IPS DF 4.7 (cell line): ENCODE data around the gene REXO1.
"Not testable (repeated sequence)": the region's sequence is repeated elsewhere in the genome, so short reads cannot be mapped to it uniquely, and the experiment has no call there.

Experiments used
- DNase-seq: peaks from one replicate; pipeline ENCODE4 v3.0.0-alpha.2; 2013; ENCODE audit warnings: low spot score; ENCODE audit errors: extremely low read depth

Gene REXO1

DNA sequence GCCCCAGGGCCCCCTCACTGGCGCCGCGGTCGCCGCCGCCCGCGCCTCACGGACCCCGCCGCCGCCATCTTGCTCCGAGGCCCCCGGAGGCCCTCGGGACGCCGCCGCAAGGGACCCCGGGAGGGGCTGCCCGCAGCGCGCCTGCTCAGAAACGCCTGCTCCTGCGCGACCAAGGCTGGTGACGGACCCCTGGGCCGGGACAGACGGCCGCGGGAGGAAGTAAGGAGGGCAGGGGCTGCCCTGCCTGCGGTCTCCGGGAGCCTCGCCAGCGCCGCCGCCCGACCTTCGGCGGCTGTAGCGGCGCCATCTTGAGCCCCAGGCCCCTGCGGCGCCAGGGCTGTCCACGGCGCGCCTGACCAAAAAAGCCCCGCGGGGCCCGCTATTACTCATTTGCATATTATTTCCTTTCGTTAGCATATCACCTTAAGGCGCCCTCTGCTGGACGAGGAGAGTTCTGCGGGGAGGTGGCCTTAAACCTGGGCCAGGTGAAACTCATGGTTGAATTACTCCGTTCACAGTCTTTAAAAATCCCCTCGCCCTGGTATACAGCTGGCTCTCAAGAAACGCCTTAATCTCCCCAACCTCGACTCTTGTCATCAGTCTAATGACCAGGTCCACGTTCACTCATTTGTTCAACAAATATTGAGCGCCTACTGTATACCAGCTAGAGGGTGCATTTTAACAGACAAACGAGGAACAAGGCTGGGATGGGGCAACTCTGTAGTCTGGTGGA lies at the start of gene REXO1:
Gene REXO1 (minus strand): TSS at position 85 of the 733 bp plus-strand sequence. CDS start 125 bp downstream, outside the sequence.
- DNase-seq = no peak

DNA sequence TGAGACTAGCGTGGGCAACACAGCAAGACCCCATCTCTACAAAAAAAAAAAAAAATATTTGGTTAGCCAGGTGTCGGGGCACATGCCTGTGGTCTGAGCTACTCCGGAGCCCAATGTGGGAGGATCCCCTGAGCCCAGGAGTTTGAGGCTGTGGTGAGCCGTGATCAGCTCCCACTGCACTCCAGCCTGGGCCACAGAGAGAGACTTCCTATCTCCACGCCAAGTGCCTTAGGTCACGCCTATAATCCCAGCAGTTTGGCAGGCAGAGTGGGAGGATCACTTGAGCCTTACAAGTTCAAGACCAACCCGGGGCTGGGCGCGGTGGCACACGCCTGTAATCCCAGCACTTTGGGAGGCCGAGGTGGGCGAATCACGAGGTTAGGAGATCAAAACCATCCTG lies 48.2 kb upstream of the REXO1 start:
- no peak for DNase-seq

DNA sequence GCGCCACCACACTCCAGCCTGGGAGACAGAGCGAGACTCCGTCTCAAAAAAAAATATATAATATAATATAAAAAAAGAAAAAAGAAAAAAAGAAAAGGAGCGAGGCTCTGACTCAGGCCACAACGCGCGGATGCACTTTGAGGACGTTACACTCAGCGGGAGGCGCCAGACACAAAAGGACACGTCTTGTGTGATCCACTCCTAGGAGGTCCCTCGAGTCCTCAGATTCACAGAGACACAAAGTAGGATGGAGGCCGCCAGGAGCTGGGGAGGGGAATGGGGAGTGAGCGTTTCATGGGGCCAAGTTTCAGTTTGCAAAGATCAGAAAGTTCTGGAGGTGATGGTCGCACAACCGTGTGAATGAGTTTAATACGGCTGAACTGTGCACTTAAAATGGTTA lies 45.5 kb upstream of the REXO1 start:
- DNase-seq = no peak

GRCh38 chr19:1889907-1890306 lies 41.6 kb upstream of the REXO1 start:
- DNase-seq = no peak

GRCh38 chr19:1888385-1888784 lies 40.1 kb upstream of the REXO1 start:
- DNase-seq = no peak

DNA sequence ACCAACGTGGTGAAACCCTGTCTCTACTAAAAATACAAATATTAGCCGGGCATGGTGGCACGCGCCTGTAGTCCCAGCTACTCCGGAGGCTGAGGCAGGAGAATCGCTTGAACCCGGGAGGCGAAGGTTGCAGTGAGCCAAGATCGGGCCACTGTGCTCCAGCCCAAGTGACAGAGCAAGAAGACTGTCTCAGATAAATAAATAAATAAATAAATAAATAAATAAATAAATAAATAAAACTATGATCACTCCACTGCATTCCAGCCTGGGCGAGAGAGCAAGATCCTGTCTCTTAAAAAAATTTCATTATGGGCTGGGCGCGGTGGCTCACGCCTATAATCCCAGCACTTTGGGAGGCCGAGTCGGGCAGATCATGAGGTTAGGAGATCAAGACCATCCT lies 38.1 kb upstream of the REXO1 start:
- DNase-seq = not testable (repeated sequence)

DNA sequence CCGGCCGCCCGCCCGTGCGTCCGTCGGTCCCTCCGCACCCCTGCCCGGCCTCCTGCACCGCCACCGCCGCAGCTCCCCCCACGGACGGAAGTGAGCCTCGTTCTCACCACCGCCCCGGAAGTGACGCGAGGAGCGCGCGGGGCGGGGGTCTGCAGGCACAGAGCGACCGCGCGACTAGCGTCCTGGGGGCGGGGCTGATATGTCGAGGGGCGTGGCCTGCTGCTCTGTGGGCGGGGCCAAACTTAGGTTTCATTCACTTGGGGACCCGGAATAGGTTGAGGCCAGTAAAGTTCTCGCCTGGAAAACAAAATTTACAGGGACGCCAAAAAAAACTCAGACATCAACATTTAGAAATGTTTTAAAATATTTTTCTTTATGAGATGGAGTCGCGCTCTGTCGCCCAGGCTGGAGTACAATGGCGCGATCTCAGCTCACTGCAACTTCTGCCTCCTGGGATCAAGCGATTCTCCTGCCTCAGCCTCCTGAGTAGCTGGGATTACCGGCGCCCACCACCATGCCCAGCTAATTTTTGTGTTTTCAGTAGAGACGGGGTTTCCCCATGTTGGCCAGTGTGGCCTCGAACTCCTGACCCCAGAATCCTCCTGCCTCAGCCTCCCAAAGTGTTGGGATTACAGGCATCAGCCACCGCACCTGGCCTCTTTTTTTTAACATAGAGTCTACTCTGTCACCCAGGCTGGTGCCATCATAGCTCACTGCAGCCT lies 37.3 kb upstream of the REXO1 start, which contains the start of gene ABHD17A:
Gene ABHD17A (minus strand): TSS at position 99 of the 722 bp plus-strand sequence. CDS start 3,930 bp downstream, outside the sequence.
- DNase-seq = not testable (repeated sequence)

DNA sequence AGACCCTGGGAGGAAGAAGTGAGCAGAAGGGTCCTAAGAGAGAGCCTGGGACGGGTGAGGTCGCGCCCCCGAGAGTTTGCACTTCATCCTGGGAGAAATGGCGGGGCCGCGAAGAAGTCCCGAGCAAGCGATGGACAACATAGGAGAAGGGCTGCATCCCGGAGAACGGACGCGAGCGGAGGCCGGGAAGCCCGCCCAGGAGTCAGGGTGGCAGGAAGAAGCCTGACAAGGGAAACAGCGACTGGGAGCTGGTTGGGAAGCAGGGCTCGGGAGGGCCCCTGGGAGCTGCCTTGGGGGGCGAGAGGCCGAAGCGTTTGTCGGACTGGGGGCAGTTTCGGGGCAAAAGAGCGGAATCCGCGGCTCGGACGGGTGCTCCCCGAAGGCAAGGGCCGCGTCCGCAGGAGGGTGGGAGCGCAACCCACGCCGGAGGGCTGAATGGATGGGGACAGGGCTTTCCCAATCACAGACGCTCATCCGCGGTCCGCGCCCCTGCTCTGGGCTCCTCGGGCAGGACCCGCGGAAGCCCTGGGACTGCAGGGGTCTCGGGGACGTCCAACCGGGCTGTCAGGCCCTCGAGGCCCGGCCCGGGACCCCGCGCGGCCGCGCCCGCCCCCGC lies 36.5 kb upstream of the REXO1 start:
- DNase-seq = no peak

DNA sequence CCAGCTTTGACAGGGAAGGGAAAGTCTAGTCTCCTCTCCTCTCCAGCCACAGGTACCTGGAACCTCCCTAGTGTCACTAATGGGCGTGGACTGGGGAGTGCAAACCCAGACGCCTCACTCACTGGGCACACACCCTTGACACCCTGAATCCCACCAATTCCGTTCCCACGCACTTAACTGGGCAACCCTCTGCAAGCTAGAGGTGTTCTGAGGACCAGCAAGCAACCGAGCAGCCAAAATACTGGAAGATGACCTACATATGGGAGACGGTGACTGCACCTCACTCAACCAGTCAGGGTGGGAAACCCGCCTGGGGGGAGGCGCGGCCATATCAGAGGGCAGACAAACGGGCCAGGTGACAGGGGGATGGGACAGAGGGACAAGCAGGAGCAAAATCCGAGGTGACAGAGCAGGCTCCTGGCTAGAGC lies 36.0 kb upstream of the REXO1 start:
- no peak for DNase-seq

DNA sequence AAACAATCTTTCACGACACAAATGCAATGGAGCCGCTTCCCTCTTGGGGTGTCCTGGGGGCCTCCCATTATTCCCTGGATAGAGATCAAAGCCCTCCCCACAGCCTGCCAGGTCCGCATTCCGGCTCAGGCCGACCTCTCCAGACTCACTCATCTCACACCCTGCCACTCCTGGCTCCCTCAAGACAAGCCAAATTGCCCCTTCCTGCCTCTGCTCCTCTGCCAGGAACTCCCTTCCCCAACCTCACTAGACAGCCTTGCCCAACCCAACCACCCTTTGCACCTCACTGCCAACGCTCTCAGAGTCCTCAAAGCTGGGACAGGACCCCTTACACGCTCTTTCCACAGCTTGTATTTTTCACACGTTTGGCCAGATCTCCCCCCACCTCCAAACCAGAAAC lies 35.5 kb upstream of the REXO1 start:
- DNase-seq = no peak

DNA sequence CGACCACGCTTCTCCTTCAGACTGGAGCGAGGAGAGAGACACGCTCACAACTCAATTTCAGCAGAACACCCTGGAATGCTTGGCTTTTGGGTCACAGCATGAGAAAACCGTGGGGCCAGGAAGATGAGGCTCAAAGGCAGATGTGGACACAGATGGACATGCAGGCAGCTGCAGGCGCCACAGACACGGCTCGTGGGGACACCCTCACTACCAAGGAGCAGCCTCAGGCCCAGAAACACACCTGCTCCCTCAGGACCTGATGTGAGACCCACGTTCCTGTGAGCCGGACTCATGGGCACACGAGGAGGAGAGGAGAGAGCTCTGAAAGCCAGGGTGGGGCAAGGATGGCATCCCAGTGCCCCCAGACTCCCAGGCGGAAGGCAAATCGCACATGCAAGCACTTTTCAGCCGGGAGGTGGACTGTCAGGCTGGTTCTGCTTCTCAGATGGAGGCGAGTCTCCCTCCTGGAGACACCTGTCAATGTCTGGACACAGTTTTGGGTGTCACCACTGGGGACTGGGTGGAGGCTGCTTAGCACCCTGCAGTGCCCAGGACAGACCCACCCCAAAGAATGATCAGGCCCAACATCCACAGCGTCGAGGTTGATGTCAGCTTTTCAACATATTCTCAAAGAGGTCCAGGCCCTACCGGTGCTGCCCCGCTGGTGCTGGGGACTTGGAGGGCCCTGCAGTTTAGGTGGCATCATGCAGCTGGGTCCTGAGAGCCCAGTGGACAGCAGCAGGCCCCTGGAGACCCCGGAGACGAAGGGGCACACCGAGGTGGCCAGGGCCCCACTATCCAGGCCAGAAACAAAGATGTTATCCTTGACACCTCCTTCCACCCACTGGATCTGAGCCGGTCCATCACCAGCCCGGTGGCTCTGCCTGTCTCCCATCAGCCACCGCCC lies 34.8 kb upstream of the REXO1 start:
- no peak for DNase-seq

- DNase-seq = no peak
Measured at GRCh38 chr19:1882089-1882785, 34.0 kb upstream of the REXO1 start.

DNA sequence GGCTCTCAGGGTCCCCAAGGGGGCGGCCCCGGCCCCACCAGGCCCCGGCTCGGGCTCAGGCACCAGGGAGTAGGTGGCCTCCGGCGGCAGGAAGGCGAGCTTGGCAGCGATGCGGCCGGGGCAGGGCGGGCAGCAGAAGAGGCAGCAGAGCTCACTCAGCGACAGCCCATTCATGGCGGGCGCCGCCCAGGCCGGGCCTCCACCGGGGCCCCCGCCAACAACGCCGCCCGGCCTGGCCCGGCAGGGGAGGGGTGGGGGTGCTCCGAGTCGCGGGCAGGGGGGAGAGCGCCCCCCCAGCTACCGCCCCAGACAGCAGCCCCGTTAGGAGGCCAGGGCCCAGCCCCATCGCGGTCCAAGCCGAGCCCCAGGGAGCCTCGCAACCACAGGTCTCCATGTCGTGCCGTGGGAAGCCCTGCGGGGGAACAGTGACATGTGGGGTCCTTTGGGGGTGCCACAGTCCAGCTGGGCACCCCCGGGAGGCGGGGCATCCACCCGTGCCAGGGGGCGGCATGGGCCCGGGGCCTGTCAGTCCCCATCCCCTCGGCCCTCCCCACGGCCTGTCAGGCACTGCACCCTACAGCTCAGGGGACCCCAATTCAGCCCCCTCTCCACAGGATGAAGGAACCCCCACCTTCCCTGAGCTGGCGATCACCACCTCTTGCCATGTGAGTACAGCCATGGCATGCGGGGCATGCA lies 33.3 kb upstream of the REXO1 start:
- DNase-seq = not testable (repeated sequence)

DNA sequence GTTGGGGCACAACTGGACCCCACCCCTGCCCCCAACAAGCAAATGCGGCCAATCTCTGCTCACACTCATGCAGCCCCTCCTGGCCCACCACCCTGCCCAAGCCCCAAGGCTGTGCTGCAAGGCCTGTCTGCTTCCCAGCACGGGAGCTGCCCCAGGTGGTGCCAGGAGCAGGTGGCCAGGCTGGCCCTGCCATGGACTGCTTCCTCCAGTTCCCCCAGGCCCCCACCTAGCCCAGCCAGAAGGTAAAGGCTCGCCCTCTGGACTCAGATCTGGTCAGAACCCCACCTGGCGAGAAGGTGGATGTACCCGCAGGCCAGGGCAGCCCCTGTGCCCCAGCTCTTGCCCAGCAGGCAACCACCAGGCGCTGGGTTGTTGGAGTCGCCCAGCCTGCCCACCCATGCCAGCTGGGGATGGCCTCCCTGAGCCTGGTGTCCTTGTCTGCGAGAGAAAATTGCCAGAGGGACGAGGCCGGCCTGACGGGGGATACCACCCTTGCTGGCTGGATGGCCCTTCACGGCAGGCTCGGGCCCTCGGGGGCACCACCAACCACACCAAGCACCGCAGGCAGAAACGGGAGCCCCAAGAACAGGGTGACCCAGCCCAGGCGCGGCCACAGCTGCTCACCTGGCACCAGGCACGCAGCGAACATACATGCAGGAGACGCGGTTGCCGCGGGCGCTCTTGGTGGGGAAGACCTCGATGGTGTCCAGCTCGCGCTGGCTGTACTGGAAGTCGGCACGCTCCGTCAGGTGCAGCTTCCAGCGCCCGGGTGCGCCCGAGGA lies 32.5 kb upstream of the REXO1 start:
- no peak for DNase-seq

DNA sequence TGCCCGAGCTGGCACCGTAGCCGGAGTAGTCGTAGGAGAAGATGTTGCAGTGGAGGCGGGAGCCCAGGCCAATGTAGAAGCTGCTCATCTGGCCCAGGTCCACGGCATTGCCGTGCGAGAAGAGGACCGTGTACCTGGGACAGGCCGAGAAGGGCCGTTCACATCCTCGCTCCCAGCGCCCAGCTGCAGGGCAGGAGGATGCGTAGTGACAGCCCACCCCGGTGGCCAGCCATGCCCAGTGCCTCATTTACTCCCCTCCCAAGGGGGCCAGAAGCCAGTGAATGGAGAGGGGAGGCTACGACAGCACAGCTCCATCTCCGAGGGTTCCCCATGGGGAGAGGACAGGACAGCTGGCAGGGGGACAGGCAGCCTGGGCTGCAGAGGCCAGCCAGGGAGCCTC lies 31.7 kb upstream of the REXO1 start:
- not testable (repeated sequence) for DNase-seq

DNA sequence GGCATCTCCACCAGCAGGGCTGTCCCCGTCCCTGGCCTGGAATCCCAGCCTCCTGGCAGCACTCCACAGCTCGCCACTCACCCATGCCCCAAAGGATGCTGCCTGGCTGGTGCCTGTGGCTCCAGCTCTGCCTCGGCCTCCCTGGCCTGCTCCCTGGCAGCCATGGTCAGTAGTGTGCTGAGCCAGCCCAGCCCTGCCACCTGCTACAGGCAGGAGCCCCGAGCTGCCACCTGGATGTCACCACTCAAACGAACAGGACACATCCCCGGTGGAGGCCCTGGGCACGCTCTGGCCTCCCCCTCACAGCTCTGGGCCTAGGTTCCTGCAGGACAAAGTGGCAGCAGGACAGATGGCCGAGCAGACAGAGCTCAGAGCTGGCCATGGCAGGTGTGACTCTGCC lies 30.3 kb upstream of the REXO1 start:
- not testable (repeated sequence) for DNase-seq

- not testable (repeated sequence) for DNase-seq
Measured at GRCh38 chr19:1877280-1877660, 29.0 kb upstream of the REXO1 start.

DNA sequence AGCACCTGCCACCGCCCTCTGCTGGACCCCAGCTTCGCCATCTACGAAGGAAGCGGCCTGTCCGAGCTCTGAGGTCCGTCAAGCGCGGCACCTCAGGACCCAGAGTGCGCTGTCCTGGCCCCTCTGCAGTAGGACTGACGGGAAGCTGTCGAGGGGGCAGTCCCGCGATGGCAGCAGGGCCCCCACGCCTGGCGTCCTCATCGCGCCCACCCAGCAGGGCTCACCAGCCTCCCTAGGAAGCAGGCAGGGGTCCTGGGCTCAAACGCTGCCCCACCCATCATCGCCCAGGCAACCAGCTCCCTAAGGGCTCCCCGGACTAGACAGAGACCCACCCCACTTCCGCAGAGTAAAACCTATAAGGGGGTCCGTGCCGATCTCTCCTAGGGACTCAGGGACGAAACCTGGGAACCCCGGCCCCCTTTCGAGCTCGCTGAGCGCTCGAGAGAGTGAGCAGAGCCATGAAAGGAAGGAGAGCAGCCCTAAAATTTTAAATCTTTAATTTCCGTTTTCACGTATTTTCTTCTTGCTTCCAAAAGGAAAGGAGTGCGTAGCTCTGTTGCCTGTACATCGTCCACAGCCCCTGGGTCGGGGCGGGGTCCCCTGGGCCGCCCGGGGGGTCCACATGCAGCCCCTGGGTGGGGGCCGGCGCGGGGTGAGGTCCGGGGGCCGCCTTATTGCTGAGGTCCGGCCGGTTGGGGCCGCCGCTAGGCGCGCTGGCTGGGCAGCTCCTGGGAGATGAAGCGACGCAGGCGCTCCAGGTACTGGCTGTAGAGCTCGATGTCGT lies 28.4 kb upstream of the REXO1 start:
- not testable (repeated sequence) for DNase-seq
